Measurements from ENCODE around the gene TMEM222.
A peak's percentile ranks its signal among the peaks of the same experiment; 100 is the strongest.

TMEM222 gene

DNA sequence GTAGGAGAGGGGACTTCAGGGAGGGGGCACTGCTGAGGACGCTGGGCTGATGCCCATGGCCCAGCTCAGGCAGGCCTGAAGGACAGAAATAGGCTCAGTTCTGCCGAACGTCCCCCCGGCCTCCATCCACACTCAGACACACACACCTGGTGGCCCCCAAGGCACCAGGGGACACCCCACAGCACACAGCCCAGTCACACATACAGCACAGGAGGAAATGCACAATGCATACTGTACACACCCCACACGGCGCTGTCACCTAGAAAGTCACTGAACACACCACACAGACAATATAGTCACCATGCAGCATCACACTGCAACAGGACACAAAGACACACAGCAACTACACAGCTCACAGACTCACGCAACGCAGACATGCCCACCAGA lies 20.4 kb downstream of the TMEM222 start:
- peak; percentile 60 for DNase-seq
- H3K9me3 Mint-ChIP-seq: no peaks in the 10 kb centered on the region

DNA sequence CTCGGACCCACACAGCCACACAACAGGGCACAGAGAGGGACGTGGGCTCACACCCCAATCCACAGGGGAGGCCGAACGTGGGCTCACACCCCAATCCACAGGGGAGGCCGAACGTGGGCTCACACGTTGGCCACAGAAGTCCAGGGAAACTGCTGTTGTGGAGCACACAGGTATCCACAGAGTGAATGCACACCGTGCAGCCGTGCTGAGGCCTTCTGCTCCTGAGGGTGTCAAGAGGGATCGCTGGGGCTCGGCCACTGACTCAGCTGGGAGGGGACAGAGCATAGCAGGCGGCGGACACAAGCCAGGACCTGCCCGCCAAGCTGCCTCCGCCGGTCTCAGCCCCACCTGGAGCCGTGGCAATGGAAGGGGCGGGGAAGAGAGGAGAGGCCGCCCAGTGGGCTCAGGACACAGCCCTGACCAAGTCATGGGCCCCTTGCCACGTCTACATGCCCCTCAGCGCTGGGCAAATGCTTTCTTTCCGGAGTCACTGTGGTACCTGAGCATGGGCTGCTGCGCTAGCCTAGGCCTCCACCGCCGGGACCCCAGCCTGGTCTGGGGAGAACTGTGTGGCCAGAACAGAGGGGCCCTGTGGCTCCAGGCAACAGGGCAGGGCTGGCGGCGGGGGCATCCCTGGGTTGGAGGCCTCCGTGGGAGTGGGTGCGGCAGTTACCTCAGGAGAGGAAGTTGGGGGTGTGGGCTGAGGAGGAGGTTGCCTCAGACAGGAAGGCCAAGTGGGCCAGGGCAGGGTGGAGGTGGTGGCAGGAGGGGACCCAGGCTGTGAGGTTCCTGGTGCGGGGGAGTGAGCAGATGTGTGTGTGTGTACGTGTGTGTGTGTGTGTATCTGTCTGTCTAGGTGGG lies 21.0 kb downstream of the TMEM222 start:
- peaks cover 65% of the 10 kb centered on the region for H3K4me1 Mint-ChIP-seq (ENCODE audit: low read depth)
- no peaks in the 10 kb centered on the region for H3K27me3 Mint-ChIP-seq
- peak; percentile 72 for DNase-seq
- no peaks in the 10 kb centered on the region for H3K9me3 Mint-ChIP-seq
- H3K36me3 Mint-ChIP-seq (ENCODE audit: low read depth): peaks cover 13% of the 10 kb centered on the region
- H3K27ac Mint-ChIP-seq: peak overlapping the region; percentile 87
- peak overlapping the region; percentile 79 for H3K4me3 Mint-ChIP-seq

More for the DNA sequence above, 20.4 kb downstream of the TMEM222 start:
- H3K27ac Mint-ChIP-seq: peak overlapping the region; percentile 87
- no peaks in the 10 kb centered on the region for H3K27me3 Mint-ChIP-seq
- H3K36me3 Mint-ChIP-seq (ENCODE audit: low read depth): peaks cover 16% of the 10 kb centered on the region
- H3K4me3 Mint-ChIP-seq: peak overlapping the region; percentile 79
- H3K4me1 Mint-ChIP-seq (ENCODE audit: low read depth): peaks cover 62% of the 10 kb centered on the region

DNA sequence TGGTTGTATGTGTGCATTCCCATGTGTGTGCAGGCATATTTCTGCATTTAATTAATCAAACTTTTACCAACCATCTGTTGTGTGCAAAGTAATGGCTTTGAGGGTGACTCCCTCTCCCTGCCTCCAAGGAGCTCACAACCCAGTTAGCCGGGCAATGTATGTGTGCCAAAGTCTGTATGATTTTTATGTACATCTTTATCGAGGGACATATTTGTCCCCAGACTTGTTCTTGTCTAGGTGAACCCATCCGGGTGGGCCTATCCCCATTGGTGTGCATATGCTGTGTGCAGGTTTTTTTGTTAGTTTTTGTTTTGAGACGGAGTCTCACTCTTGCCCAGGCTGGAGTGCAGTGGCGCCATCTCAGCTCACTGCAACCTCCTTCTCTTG lies 21.7 kb downstream of the TMEM222 start:
- Mint-ChIP-seq H3K9me3 (no peaks in the 10 kb centered on the region), H3K27ac (peak overlapping the region; percentile 87), H3K36me3 (ENCODE audit: low read depth) (peaks cover 10% of the 10 kb centered on the region), H3K4me1 (ENCODE audit: low read depth) (peaks cover 65% of the 10 kb centered on the region), H3K27me3 (no peaks in the 10 kb centered on the region), H3K4me3 (peak overlapping the region; percentile 79)
- no peak for DNase-seq

DNA sequence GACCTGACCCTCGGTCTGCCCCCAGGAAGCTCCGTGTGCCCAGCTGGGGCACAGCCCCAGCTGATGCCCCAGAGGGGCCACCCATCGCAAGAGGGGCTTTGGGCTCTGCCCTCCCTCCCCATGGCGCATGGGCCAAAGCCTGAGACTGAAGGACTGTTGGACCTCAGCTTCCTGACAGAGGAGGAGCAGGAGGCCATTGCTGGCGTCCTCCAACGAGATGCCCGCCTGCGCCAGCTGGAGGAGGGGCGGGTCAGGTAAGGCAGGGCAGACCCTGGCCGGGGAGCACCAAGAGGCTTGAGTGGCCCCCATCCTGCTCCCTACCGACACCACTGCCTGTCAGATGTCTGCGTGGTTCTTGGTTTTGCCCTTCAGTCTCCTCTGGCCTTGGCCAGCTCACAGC lies 23.3 kb downstream of the TMEM222 start:
- H3K4me3 Mint-ChIP-seq: no peak overlapping the region
- H3K4me1 Mint-ChIP-seq (ENCODE audit: low read depth): peaks cover 58% of the 10 kb centered on the region
- H3K36me3 Mint-ChIP-seq (ENCODE audit: low read depth): peaks cover 6% of the 10 kb centered on the region
- H3K9me3 Mint-ChIP-seq: no peaks in the 10 kb centered on the region
- peak overlapping the region; percentile 10 for H3K27ac Mint-ChIP-seq
- no peaks in the 10 kb centered on the region for H3K27me3 Mint-ChIP-seq
- DNase-seq: no peak

DNA sequence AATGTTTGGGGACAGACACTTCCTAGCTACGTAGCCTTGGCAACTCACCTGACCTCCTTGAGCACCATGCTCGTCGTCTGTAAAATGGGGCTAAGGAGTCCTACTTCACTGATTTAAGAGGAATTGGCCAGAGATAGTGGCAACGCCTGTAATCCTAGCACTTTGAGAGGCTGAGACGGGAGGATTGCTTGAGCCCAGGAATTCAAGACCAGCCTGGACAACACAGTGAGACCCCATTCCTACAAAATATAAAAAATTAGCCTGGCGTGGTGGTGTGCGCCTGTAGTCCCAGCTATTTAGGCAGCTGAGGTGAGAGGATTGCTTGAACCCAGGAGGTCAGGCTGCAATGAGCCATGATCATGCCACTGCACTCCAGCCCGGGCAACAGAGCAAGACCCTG lies 24.4 kb downstream of the TMEM222 start:
- peaks cover 6% of the 10 kb centered on the region for H3K36me3 Mint-ChIP-seq (ENCODE audit: low read depth)
- no peaks in the 10 kb centered on the region for H3K9me3 Mint-ChIP-seq
- DNase-seq: no peak
- peaks cover 50% of the 10 kb centered on the region for H3K4me1 Mint-ChIP-seq (ENCODE audit: low read depth)
- no peak overlapping the region for H3K27ac Mint-ChIP-seq
- no peak overlapping the region for H3K4me3 Mint-ChIP-seq
- no peaks in the 10 kb centered on the region for H3K27me3 Mint-ChIP-seq

DNA sequence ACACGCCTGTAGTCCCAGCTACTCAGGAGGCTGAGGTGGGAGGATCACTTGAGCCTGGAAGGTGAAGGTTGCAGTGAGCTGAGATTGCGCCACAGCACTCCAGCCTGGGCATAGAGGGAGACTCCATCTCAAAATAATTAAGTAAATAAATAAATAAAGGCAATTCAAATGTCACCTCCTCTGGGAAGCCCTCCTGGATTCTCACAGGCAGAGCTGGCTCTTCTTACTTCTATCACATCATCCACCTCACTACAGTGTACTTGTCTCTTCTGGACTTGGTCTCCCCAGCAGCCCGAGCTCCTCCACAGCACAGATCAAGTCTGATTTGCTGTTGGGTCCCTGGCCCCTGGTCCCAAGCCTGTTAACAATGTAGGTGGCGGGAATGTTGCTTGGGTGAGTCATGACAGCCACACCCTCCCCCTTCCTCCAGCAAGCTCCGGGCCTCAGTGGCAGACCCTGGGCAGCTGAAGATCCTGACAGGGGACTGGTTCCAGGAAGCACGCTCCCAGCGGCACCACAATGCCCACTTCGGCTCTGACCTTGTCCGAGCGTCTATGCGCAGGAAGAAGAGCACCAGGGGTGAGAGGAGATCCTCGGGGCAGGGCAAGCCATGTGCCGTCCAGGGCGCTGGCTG lies 25.1 kb downstream of the TMEM222 start:
- Mint-ChIP-seq H3K4me1 (ENCODE audit: low read depth) (peaks cover 43% of the 10 kb centered on the region), H3K27me3 (no peaks in the 10 kb centered on the region), H3K36me3 (ENCODE audit: low read depth) (peaks cover 6% of the 10 kb centered on the region), H3K9me3 (no peaks in the 10 kb centered on the region), H3K27ac (no peak overlapping the region), H3K4me3 (no peak overlapping the region)
- DNase-seq: no peak

DNA sequence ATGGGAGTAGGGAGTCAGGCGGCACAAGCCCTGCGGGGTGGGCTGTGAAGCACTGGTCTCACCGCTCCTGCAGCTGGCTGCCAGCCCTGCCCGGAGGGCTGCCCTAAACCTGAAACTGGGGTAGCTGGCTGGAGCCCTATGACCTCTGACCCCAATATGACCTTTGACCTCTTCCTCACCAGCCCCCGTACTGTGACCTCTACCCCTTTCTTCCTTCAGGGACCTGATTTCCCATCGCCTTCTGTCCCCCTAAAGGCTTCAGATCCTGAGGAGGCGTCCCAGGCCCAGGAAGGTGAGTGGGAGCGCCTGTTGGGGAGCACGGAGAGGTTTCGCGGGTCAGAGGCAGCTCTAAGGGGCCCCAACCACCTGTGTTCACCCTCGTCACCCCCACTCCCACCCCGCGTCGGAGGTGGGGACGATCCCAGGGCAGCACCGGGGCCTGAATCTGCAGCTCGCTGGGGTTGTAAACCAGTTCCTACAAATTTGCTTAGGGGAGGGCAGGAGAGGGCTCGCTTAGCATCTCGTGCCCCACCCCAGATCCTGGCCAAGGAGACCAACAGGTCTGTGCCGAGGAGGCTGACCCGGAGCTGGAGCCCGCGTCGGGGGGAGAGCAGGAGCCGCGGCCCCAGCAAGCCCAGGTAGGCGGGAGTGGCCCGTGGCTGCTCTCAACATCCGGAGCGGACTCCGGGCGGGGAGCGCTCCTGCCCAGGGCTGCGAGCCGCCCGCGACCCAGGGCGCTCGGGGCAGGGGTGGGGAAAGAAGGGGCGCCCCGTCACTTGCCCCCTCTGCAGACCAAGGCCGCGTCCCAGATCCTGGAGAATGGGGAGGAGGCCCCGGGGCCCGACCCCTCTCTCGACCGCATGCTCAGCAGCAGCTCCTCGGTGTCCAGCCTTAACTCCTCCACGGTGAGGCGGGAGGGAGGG lies 27.2 kb downstream of the TMEM222 start:
- Mint-ChIP-seq H3K27me3 (no peaks in the 10 kb centered on the region), H3K27ac (peak overlapping the region; percentile 55), H3K4me3 (peak overlapping the region; percentile 54), H3K9me3 (no peaks in the 10 kb centered on the region), H3K4me1 (ENCODE audit: low read depth) (peaks cover 23% of the 10 kb centered on the region), H3K36me3 (ENCODE audit: low read depth) (peaks cover 9% of the 10 kb centered on the region)
- peak; percentile 65 for DNase-seq

DNA sequence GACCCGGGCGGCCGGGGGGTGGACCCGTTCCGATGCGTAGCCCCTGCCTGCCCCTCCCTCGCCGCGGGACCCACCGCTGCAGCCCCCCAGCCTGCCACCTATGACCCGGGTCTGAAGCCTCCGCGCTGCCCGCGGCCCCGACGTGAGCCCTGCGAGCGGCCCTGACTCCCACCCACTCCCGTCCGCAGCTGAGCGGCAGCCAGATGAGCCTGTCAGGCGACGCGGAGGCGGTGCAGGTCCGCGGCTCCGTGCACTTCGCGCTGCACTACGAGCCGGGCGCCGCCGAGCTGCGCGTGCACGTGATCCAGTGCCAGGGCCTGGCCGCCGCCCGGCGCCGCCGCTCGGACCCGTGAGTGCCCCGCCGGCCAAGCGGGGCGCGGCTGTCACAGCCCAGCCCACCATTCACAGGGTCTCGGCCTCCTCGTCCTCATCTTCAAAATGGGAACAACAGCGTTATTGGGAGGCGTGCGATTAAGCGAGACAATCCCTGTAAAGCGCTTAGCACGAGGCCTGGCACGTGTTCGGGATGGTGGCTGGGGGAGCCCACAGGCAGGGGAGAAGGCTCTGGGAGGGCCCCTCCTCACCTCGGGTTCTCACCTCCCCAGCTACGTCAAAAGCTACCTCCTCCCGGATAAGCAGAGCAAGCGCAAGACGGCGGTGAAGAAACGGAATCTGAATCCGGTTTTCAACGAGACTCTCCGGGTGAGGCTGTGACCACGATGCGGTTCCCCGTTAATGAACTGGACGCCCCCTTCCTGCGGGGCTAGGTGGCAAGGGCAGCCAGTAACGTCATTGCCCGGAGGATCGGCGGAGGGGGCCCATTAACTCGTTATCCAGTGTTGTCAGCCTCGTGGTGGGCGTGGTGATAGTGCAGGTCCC lies 28.1 kb downstream of the TMEM222 start:
- Mint-ChIP-seq H3K27ac (no peak overlapping the region), H3K27me3 (no peaks in the 10 kb centered on the region), H3K4me1 (ENCODE audit: low read depth) (peaks cover 19% of the 10 kb centered on the region), H3K9me3 (no peaks in the 10 kb centered on the region), H3K4me3 (no peak overlapping the region), H3K36me3 (ENCODE audit: low read depth) (peaks cover 9% of the 10 kb centered on the region)
- peak; percentile 50 for DNase-seq

DNA sequence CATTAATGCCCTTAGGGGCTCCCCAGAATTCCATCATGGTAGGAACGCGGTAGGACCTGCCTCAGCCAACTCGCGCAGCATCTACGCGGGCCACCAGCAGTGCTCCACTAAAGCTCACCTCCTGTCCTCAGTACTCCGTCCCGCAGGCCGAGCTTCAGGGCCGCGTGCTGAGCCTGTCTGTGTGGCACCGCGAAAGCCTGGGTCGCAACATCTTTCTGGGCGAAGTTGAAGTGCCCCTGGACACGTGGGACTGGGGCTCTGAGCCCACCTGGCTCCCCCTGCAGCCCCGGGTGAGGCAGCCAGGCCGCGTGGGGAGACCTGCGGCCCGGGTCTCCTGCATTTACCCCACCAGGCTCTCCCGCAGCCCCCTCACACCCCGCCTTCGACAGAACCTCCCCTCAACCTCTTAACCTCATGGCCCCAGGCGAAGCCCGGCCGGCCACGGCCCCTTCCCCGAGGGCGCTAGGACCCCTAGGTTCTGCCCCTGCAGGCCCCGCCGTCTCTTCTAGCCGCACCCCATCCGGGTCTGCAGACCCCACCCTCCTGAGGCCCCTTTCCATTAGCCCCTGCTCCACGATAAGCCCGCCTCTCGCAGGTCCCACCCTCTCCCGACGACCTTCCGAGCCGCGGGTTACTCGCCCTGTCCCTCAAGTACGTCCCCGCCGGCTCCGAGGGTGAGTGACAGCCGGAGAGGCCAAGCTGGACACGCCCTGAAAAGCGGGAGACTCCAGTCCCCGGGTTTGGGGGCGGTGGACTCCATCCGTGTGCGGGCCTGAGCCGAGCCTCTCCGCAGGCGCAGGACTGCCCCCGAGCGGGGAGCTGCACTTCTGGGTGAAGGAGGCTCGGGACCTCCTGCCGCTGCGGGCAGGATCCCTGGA lies 28.9 kb downstream of the TMEM222 start:
- H3K36me3 Mint-ChIP-seq (ENCODE audit: low read depth): peaks cover 6% of the 10 kb centered on the region
- H3K9me3 Mint-ChIP-seq: no peaks in the 10 kb centered on the region
- H3K4me1 Mint-ChIP-seq (ENCODE audit: low read depth): peaks cover 25% of the 10 kb centered on the region
- H3K4me3 Mint-ChIP-seq: no peak overlapping the region
- no peaks in the 10 kb centered on the region for H3K27me3 Mint-ChIP-seq
- no peak overlapping the region for H3K27ac Mint-ChIP-seq
- no peak for DNase-seq

DNA sequence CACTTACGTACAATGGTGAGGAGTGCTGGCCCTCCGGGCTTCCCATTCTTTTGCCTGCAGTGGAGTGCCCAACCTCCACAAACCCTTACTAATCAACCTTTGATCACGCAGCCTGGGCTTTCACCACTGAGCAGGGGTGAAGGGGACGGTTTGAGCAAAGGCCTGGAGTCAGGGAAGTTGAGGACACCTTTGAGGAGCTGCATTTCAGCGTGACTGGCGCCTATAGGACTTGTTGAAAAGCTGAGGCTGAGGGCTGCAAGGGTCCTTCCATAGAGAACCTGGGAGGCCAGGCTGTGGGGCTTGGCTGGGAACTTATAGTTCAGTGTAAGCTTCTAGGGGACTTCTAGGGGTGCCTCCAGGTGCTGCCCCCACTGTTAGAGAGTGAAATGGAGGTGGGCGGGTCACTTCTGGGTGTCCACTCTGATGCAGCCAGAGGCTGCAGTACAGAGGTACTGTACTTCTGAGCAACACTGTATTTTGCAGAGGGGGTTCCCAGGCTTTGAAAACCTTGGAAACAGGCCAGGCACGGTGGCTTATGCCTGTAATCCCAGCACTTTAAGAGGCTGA lies 29.7 kb downstream of the TMEM222 start:
- Mint-ChIP-seq H3K27ac (no peak overlapping the region), H3K4me1 (ENCODE audit: low read depth) (peaks cover 26% of the 10 kb centered on the region), H3K36me3 (ENCODE audit: low read depth) (peaks cover 2% of the 10 kb centered on the region), H3K27me3 (no peaks in the 10 kb centered on the region), H3K9me3 (no peaks in the 10 kb centered on the region), H3K4me3 (no peak overlapping the region)
- DNase-seq: no peak

DNA sequence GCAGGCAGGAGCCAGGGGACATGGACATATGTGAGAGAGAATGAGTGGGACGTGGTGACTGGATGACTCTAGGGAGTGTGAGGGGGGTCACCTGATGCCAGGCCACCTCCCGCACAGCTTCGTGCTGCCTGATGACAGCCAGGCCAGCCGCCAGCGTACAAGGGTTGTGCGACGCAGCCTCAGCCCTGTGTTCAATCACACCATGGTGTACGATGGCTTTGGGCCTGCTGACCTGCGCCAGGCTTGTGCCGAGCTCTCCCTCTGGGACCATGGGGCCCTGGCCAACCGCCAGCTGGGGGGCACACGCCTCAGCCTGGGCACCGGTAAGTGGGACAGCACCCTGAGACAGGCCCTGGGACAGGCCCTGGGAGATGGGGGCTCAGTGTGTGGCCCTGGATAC lies 31.2 kb downstream of the TMEM222 start:
- H3K27ac Mint-ChIP-seq: no peak overlapping the region
- peaks cover 31% of the 10 kb centered on the region for H3K4me1 Mint-ChIP-seq (ENCODE audit: low read depth)

DNA sequence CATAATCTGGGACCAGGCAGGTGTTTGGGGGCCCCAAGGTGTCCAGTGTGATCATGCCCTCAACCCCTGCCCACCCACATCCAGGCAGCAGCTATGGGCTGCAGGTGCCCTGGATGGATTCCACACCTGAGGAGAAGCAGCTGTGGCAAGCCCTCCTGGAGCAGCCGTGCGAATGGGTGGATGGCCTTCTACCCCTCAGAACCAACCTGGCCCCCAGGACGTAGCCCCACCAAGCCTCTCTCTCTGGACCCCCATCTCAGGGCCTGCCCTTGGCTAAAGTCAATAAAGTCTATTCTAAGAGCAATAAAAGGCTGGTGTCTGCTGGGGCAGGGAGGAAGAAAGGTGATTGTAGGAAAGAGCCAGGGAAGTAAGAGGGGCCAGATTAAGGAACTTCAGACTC lies 31.7 kb downstream of the TMEM222 start:
- Mint-ChIP-seq H3K4me1 (ENCODE audit: low read depth) (peaks cover 31% of the 10 kb centered on the region), H3K27me3 (no peaks in the 10 kb centered on the region)

More for the DNA sequence above, 31.2 kb downstream of the TMEM222 start:
- Mint-ChIP-seq H3K27me3 (no peaks in the 10 kb centered on the region), H3K9me3 (no peaks in the 10 kb centered on the region), H3K4me3 (no peak overlapping the region), H3K36me3 (ENCODE audit: low read depth) (peaks cover 2% of the 10 kb centered on the region)
- no peak for DNase-seq

DNA sequence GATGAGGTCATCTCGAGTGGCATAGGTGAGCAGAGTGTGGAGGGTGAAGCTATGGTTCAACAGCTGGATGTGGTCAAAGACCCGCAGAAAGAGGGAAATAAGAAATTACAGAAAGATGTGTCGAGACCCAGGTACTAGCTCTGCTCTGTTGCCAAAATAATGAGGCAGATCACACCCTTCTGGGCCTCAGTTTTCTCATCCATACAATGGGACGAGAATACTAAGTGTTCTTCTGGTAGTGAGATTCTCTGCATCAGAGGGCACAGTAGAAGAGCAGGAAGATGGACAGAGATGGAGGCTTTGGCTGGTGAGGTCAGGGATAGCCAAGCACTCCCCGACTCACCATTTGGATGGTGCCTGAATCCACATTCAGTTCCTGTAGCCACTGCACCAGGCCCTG lies 33.7 kb downstream of the TMEM222 start:
- no peak for DNase-seq
- H3K9me3 Mint-ChIP-seq: no peaks in the 10 kb centered on the region
- peaks cover 2% of the 10 kb centered on the region for H3K36me3 Mint-ChIP-seq (ENCODE audit: low read depth)
- no peaks in the 10 kb centered on the region for H3K27me3 Mint-ChIP-seq
- H3K4me3 Mint-ChIP-seq: no peak overlapping the region
- no peak overlapping the region for H3K27ac Mint-ChIP-seq
- peaks cover 40% of the 10 kb centered on the region for H3K4me1 Mint-ChIP-seq (ENCODE audit: low read depth)

More for the DNA sequence above, 31.7 kb downstream of the TMEM222 start:
- no peak for DNase-seq
- no peak overlapping the region for H3K4me3 Mint-ChIP-seq
- H3K9me3 Mint-ChIP-seq: no peaks in the 10 kb centered on the region
- H3K36me3 Mint-ChIP-seq (ENCODE audit: low read depth): peaks cover 2% of the 10 kb centered on the region
- peak overlapping the region; percentile 72 for H3K27ac Mint-ChIP-seq
